ENCODE results near the gene RILP.
A peak's percentile ranks its signal among the peaks of the same experiment; 100 is the strongest.

RILP gene

GRCh38 chr17:1629504-1630310 lies 20.0 kb downstream of the RILP start:
- WGBS (ENCODE audit: insufficient coverage), result 0% methylated on average over 33 of the region's 45 CpGs
- Histone ChIP-seq H3K4me1 (ENCODE audit: control extremely low read depth in 1 of 4, control insufficient read depth in 4 of 4, insufficient read depth in 4 of 4, low read length in 3 of 4) (peaks cover 3 to 58% (median 48%) of the 10 kb centered on the region in 4 experiments), H3K9me3 (ENCODE audit: control extremely low read depth in 1 of 5, control insufficient read depth in 4 of 5, insufficient read depth in 2 of 5, low read depth in 1 of 5, low read length in 4 of 5) (no peaks in the 10 kb centered on the region), H3K36me3 (ENCODE audit: control insufficient read depth in 4 of 4, insufficient read depth in 4 of 4, low read length in 3 of 4) (peaks cover 0 to 12% (median 2%) of the 10 kb centered on the region in 4 experiments), H3K27me3 (replicated peaks in 2 of 5; ENCODE audit: control insufficient read depth in 4 of 5, insufficient read depth in 5 of 5, low read length in 4 of 5) (no peaks in the 10 kb centered on the region), H3K4me3 (ENCODE audit: control insufficient read depth in 1 of 7, extremely low read depth in 1 of 7, insufficient read depth in 4 of 7, low read depth in 2 of 7, low read length in 6 of 7) (peak overlapping the region; percentile 32 to 96 (median 80)), H3K27ac (ENCODE audit: insufficient read depth in 1 of 2, low read depth in 1 of 2, low read length in 2 of 2, poor library complexity in 1 of 2, severe bottlenecking in 2 of 2) (peak overlapping the region in 1 of 2 experiments; percentile 68)
- peak; percentile 76 to 87 (median 84) for DNase-seq
- POLR2A ChIA-PET, result interaction anchor here (0.6 to 4.1 kb wide), 6 partner anchors 15 to 55 kb away, joined by 3 to 40 read pairs (median 4); partner anchors contain the start of gene SCARF1
- CTCF ChIA-PET, result interaction anchor here (0.6 to 11.2 kb wide), 27 partner anchors 12 to 370 kb away, joined by 3 to 225 read pairs (median 4); partner anchors contain the start of genes RILP and SCARF1

DNA sequence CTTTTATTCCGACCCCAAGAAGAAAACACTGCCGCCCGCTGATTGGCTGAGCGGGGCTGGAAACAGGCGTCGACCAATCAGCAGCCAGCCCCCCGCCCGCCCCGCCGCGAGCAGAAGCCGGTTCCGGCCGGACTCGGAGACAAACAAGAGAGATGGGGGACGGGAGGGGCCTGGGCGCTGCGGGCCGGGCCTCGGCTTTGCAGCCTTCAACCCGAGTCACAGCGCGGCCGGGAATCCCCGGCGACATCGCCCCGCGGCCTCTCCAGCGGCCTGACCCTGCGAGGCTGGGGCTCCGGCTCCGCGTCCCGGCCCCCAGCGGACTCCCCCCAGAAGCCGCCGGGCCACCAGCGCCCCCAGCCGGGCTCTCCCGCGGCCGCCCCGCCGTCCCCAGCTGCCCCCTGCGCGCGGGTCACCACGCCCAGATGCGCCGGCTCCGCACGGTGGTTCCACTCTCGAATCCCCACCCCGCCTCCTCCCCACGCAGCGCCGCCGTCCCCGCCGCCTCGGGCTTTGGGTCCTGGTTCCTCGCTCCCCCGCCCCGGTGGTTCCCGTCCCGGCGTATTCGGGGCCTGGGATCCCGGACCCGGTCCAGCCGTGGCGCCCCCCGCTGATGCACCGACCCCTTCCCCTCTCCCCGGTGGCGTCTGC lies 20.7 kb downstream of the RILP start:
- peak; percentile 94 to 96 (median 94) for DNase-seq
- WGBS (ENCODE audit: insufficient coverage), result under 1% methylated on average over 51 of the region's 77 CpGs
- H3K9me3 ChIP-seq (ENCODE audit: control extremely low read depth in 1 of 5, control insufficient read depth in 4 of 5, insufficient read depth in 2 of 5, low read depth in 1 of 5, low read length in 4 of 5), result no peaks in the 10 kb centered on the region
- peak overlapping the region in 1 of 2 experiments; percentile 68 for H3K27ac ChIP-seq (ENCODE audit: insufficient read depth in 1 of 2, low read depth in 1 of 2, low read length in 2 of 2, poor library complexity in 1 of 2, severe bottlenecking in 2 of 2)
- ChIA-PET CTCF (interaction anchor here (0.6 to 11.2 kb wide), 20 partner anchors 12 to 369 kb away, joined by 3 to 225 read pairs (median 5); partner anchors contain the start of genes RILP and SCARF1), POLR2A (interaction anchor here (0.5 to 4.1 kb wide), 8 partner anchors 16 to 54 kb away, joined by 3 to 40 read pairs (median 4); partner anchors contain the start of genes RILP and SCARF1)
- H3K27me3 ChIP-seq (replicated peaks in 2 of 5; ENCODE audit: control insufficient read depth in 4 of 5, insufficient read depth in 5 of 5, low read length in 4 of 5), result no peaks in the 10 kb centered on the region
- peaks cover 3 to 59% (median 50%) of the 10 kb centered on the region in 4 experiments for H3K4me1 ChIP-seq (ENCODE audit: control extremely low read depth in 1 of 4, control insufficient read depth in 4 of 4, insufficient read depth in 4 of 4, low read length in 3 of 4)
- H3K4me3 ChIP-seq (ENCODE audit: control insufficient read depth in 1 of 7, extremely low read depth in 1 of 7, insufficient read depth in 4 of 7, low read depth in 2 of 7, low read length in 6 of 7), result peak overlapping the region; percentile 32 to 96 (median 80)
- peaks cover 0 to 6% (median under 1%) of the 10 kb centered on the region in 4 experiments for H3K36me3 ChIP-seq (ENCODE audit: control insufficient read depth in 4 of 4, insufficient read depth in 4 of 4, low read length in 3 of 4)

- peak within 1 kb of the TSS; percentile 32 to 96 (median 80) for H3K4me3 ChIP-seq (ENCODE audit: control insufficient read depth in 1 of 7, extremely low read depth in 1 of 7, insufficient read depth in 4 of 7, low read depth in 2 of 7, low read length in 6 of 7)
- peak; percentile 80 to 87 (median 84) for DNase-seq
- H3K36me3 ChIP-seq (ENCODE audit: control insufficient read depth in 4 of 4, insufficient read depth in 4 of 4, low read length in 3 of 4), result peaks cover 0 to 6% (median 2%) of the 10 kb centered on the region in 4 experiments
- no peaks in the 10 kb centered on the region for H3K27me3 ChIP-seq (replicated peaks in 2 of 5; ENCODE audit: control insufficient read depth in 4 of 5, insufficient read depth in 5 of 5, low read length in 4 of 5)
- ChIA-PET POLR2A (interaction anchor here (0.5 to 4.1 kb wide), 6 partner anchors 21 to 54 kb away, joined by 3 to 40 read pairs (median 4); partner anchors contain the start of gene RILP), CTCF (interaction anchor here (1.1 to 11.2 kb wide), 7 partner anchors 11 to 94 kb away, joined by 3 to 225 read pairs (median 15); partner anchors contain the start of genes RILP and SCARF1)
- H3K4me1 ChIP-seq (ENCODE audit: control extremely low read depth in 1 of 4, control insufficient read depth in 4 of 4, insufficient read depth in 4 of 4, low read length in 3 of 4), result peaks cover 3 to 59% (median 50%) of the 10 kb centered on the region in 4 experiments
- H3K9me3 ChIP-seq (ENCODE audit: control extremely low read depth in 1 of 5, control insufficient read depth in 4 of 5, insufficient read depth in 2 of 5, low read depth in 1 of 5, low read length in 4 of 5), result no peaks in the 10 kb centered on the region
- WGBS (ENCODE audit: insufficient coverage), result under 1% methylated on average over 89 of the region's 95 CpGs
- H3K27ac ChIP-seq (ENCODE audit: insufficient read depth in 1 of 2, low read depth in 1 of 2, low read length in 2 of 2, poor library complexity in 1 of 2, severe bottlenecking in 2 of 2), result peak within 1 kb of the TSS in 1 of 2 experiments; percentile 68
Measured at GRCh38 chr17:1627982-1628855, 21.4 kb downstream of the RILP start, which contains the start of gene SLC43A2. TSS of gene SLC43A2 (minus strand) at chr17:1628834. CDS start at chr17:1627874, 960 bp downstream.

DNA sequence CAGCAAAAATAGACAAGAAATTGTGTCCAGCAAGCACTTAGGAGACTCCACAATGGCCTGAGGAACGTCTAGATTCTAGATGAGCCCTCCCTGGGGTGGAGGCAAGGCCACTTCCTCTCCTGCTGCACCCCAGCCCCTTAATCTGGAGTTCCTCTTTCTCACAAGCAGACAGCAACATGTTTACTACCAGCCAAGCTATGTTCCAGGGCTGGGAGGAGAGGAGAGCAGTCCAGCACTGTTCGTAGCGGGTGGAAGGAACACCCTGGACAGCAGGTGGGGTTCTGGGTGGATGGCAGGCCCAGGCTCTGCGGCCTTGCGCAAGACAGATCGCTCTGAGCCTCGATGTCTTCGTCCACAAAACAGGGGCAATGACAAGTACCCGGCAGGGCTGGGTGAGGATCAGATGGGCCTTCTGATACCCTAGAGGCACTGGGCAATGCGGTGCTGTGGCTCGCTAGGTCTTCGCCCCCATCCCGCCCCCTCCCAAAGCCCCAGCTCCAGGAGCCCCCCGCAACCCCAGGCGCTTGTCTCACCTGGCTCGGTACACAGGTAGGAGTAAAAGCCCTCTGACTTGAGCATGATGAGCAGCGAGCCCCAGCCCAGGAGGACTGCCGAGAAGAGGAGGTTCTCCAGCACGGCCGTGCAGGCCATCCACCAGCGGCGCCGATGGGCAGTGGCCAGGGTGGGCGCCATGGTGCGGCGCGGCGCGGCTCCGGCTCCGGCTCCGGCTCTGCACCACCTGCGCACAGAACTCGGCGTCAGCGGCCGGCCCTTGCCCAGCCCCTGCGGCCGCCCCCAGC lies 22.3 kb downstream of the RILP start:
- CTCF ChIA-PET, result interaction anchor here (1.3 to 11.2 kb wide), 8 partner anchors 8 to 71 kb away, joined by 3 to 225 read pairs (median 6); partner anchors contain the start of genes RILP and SCARF1
- H3K4me3 ChIP-seq (ENCODE audit: control insufficient read depth in 1 of 7, extremely low read depth in 1 of 7, insufficient read depth in 4 of 7, low read depth in 2 of 7, low read length in 6 of 7), result peak overlapping the region; percentile 32 to 96 (median 80)
- WGBS (ENCODE audit: insufficient coverage), result 0% methylated on average over 34 of the region's 39 CpGs
- H3K9me3 ChIP-seq (ENCODE audit: control extremely low read depth in 1 of 5, control insufficient read depth in 4 of 5, insufficient read depth in 2 of 5, low read depth in 1 of 5, low read length in 4 of 5), result no peaks in the 10 kb centered on the region
- no peaks in the 10 kb centered on the region for H3K27me3 ChIP-seq (replicated peaks in 2 of 5; ENCODE audit: control insufficient read depth in 4 of 5, insufficient read depth in 5 of 5, low read length in 4 of 5)
- peaks cover 0 to 6% (median 2%) of the 10 kb centered on the region in 4 experiments for H3K36me3 ChIP-seq (ENCODE audit: control insufficient read depth in 4 of 4, insufficient read depth in 4 of 4, low read length in 3 of 4)
- POLR2A ChIA-PET, result interaction anchor here (0.5 to 4.1 kb wide), 7 partner anchors 22 to 209 kb away, joined by 3 to 40 read pairs (median 5); partner anchors contain the start of gene RILP
- H3K27ac ChIP-seq (ENCODE audit: insufficient read depth in 1 of 2, low read depth in 1 of 2, low read length in 2 of 2, poor library complexity in 1 of 2, severe bottlenecking in 2 of 2), result peak overlapping the region in 1 of 2 experiments; percentile 65
- peak; percentile 75 to 92 (median 88) for DNase-seq
- H3K4me1 ChIP-seq (ENCODE audit: control extremely low read depth in 1 of 4, control insufficient read depth in 4 of 4, insufficient read depth in 4 of 4, low read length in 3 of 4), result peaks cover 3 to 59% (median 50%) of the 10 kb centered on the region in 4 experiments

GRCh38 chr17:1626333-1626732 lies 23.3 kb downstream of the RILP start:
- H3K4me1 ChIP-seq (ENCODE audit: control extremely low read depth in 1 of 4, control insufficient read depth in 4 of 4, insufficient read depth in 4 of 4, low read length in 3 of 4), result peaks cover 3 to 54% (median 49%) of the 10 kb centered on the region in 4 experiments
- no peak overlapping the region for H3K27ac ChIP-seq (ENCODE audit: insufficient read depth in 1 of 2, low read depth in 1 of 2, low read length in 2 of 2, poor library complexity in 1 of 2, severe bottlenecking in 2 of 2)
- H3K36me3 ChIP-seq (ENCODE audit: control insufficient read depth in 4 of 4, insufficient read depth in 4 of 4, low read length in 3 of 4), result peaks cover 0 to 9% (median 3%) of the 10 kb centered on the region in 4 experiments
- ChIA-PET CTCF (interaction anchor here (1.3 to 11.2 kb wide), 8 partner anchors 9 to 70 kb away, joined by 3 to 225 read pairs (median 6); partner anchors contain the start of genes RILP and SCARF1), POLR2A (interaction anchor here (2.1 to 2.7 kb wide), 2 partner anchors 33 to 49 kb away, joined by 5 to 17 read pairs; no protein-coding TSS in a partner anchor)
- H3K27me3 ChIP-seq (replicated peaks in 2 of 5; ENCODE audit: control insufficient read depth in 4 of 5, insufficient read depth in 5 of 5, low read length in 4 of 5), result no peaks in the 10 kb centered on the region
- WGBS (ENCODE audit: insufficient coverage), result 92% methylated on average over 1 of the region's 3 CpGs
- no peak for DNase-seq
- H3K4me3 ChIP-seq (ENCODE audit: control insufficient read depth in 1 of 7, extremely low read depth in 1 of 7, insufficient read depth in 4 of 7, low read depth in 2 of 7, low read length in 6 of 7), result peak overlapping the region in 4 of 7 experiments; percentile 13 to 96 (median 76)
- no peaks in the 10 kb centered on the region for H3K9me3 ChIP-seq (ENCODE audit: control extremely low read depth in 1 of 5, control insufficient read depth in 4 of 5, insufficient read depth in 2 of 5, low read depth in 1 of 5, low read length in 4 of 5)

All from common myeloid progenitor, CD34-positive (primary cell).